LNCaP clone FGC (cell line): Measurements from ENCODE around the gene DGKG.

Experiments used
- DNase-seq: peaks from one replicate; pipeline ENCODE4 v3.0.0-alpha.2; 2011; ENCODE audit warnings: low read depth
- H3K4me3 ChIP-seq: 2 replicates; pipeline ENCODE4 v1.5.1; 2011; ENCODE audit warnings: mild to moderate bottlenecking, low read depth, low read length, control low read depth
- CTCF ChIP-seq: IDR thresholded peaks from 2 replicates; pipeline ENCODE4 v1.5.1; 2012; ENCODE audit warnings: mild to moderate bottlenecking; ENCODE audit not compliant: control insufficient read depth, insufficient read depth; ENCODE audit errors: extremely low read depth

DGKG gene

GRCh38 chr3:186236357-186237020, 125.5 kb downstream of the DGKG start:
- TF ChIP-seq CTCF: no peak
- no peak for DNase-seq
- H3K4me3 ChIP-seq: no peak overlapping the region

DNA sequence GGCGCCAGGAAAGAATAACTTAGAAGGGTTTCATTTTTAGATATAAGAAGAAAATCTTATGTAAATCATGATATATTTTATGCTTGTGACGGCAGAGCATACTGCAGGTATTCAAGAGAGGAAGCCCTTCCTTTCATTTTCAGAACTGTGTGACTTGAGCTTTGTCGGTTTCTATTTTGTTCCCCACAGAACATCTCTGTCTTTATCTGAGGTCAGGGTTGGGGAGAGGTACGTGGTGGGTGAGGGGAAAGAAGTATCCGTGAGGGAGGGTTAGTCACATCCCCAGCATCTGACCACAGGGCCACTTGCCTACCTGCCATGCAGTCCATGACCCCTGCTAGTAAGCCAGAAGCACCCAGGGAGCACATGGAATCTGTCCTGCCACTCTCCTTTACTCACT, 126.5 kb downstream of the DGKG start:
- DNase-seq: no peak
- no peak for TF ChIP-seq CTCF
- no peak overlapping the region for H3K4me3 ChIP-seq

DNA sequence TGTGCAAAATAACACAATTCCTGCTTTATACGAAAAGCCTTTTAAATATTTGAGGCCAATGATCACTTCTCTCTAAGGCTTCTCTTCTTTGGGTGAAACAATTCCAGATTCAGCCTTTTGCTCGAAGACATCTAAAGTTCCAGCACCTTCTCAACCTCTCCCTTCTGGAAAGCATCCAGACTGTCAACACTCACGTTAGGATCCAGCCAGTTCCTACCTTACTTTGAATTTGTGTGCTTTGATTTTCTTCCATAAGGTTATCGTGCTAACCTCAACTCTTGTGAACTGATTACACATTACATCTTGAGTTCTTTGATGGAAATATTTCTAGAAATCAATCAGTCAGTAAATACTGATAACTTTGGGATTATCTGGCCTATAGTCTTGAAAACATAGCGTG, 127.9 kb downstream of the DGKG start:
- no peak for DNase-seq
- H3K4me3 ChIP-seq: no peak overlapping the region
- TF ChIP-seq CTCF: no peak

GRCh38 chr3:186226482-186226881, 135.6 kb downstream of the DGKG start:
- no peak for DNase-seq
- no peak for TF ChIP-seq CTCF
- no peak overlapping the region for H3K4me3 ChIP-seq

DNA sequence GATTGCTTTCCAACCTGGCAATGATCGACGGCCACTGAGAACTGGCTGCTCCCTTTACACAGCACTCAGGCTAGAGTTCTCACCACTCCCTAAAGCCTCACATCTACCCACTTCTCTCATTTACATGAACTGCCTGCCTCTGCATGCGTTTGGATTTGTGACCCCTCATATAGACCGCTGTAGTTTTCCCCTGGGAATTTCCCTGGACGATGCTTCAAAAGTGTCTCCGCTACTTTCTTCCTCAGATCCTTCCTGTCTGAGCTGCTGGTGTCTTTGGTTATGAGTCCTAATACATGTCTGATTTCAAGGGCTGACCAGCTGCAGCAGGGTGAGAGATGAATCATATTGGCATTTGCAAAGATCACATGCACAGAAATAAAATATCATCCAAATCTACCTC, 136.4 kb downstream of the DGKG start:
- DNase-seq: no peak
- TF ChIP-seq CTCF: no peak
- H3K4me3 ChIP-seq: no peak overlapping the region

GRCh38 chr3:186224041-186224610, 137.9 kb downstream of the DGKG start:
- DNase-seq: no peak
- TF ChIP-seq CTCF: no peak
- no peak overlapping the region for H3K4me3 ChIP-seq

DNA sequence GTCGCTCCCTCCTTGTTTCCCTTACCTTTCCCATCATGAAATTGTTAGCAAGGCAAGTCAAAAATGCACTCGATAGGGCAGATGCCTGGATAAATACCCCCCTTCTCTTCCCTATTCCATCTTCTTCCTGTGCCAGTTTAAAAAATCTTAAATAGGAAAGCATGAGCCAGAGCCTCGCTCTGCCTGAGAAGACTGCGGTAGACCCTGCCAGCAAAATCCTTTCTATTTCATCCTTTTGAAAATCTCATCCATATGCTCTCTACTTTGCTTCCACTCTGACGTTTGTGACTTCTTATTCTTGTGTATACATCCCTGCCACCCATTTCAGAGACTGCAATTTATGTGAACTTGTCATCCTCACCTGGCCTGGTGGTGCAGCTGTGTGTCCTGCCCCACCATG, 138.6 kb downstream of the DGKG start:
- H3K4me3 ChIP-seq: no peak overlapping the region
- TF ChIP-seq CTCF: no peak
- no peak for DNase-seq
